ENCODE data around the gene PPP1R13B.
A peak's percentile ranks its signal among the peaks of the same experiment; 100 is the strongest.

Gene PPP1R13B

GRCh38 chr14:103882503-103883262 lies 35.3 kb upstream of the PPP1R13B start:
- H3K4me3 Mint-ChIP-seq, result no peak overlapping the region
- peaks cover 6% of the 10 kb centered on the region for H3K27me3 Mint-ChIP-seq (ENCODE audit: low read depth, poor library complexity)
- H3K27ac Mint-ChIP-seq, result no peak overlapping the region
- H3K4me1 Mint-ChIP-seq, result peaks cover 61% of the 10 kb centered on the region
- DNase-seq, result no peak
- no peaks in the 10 kb centered on the region for H3K36me3 Mint-ChIP-seq (ENCODE audit: low read depth)
- TF ChIP-seq CTCF (IDR thresholded peaks at IDR 0.05), result no peak
- no peaks in the 10 kb centered on the region for H3K9me3 Mint-ChIP-seq

- Mint-ChIP-seq H3K4me3 (peak overlapping the region; percentile 34), H3K27ac (no peak overlapping the region), H3K27me3 (ENCODE audit: low read depth, poor library complexity) (peaks cover 6% of the 10 kb centered on the region), H3K4me1 (peaks cover 63% of the 10 kb centered on the region), H3K9me3 (no peaks in the 10 kb centered on the region), H3K36me3 (ENCODE audit: low read depth) (no peaks in the 10 kb centered on the region)
- no peak for DNase-seq
- TF ChIP-seq CTCF (IDR thresholded peaks at IDR 0.05), result no peak
Observed at GRCh38 chr14:103881268-103882201, 34.2 kb upstream of the PPP1R13B start.

- Mint-ChIP-seq H3K9me3 (no peaks in the 10 kb centered on the region), H3K4me3 (peak overlapping the region; percentile 34), H3K36me3 (ENCODE audit: low read depth) (no peaks in the 10 kb centered on the region), H3K27me3 (ENCODE audit: low read depth, poor library complexity) (no peaks in the 10 kb centered on the region), H3K4me1 (peaks cover 55% of the 10 kb centered on the region), H3K27ac (no peak overlapping the region)
- TF ChIP-seq CTCF (IDR thresholded peaks at IDR 0.05), result no peak
- no peak for DNase-seq
Observed at GRCh38 chr14:103880348-103881267, 33.2 kb upstream of the PPP1R13B start.

GRCh38 chr14:103879570-103880347 lies 32.4 kb upstream of the PPP1R13B start:
- no peaks in the 10 kb centered on the region for H3K27me3 Mint-ChIP-seq (ENCODE audit: low read depth, poor library complexity)
- H3K9me3 Mint-ChIP-seq, result no peaks in the 10 kb centered on the region
- peak overlapping the region; percentile 20 for H3K4me3 Mint-ChIP-seq
- no peak overlapping the region for H3K27ac Mint-ChIP-seq
- peaks cover 57% of the 10 kb centered on the region for H3K4me1 Mint-ChIP-seq
- TF ChIP-seq CTCF (IDR thresholded peaks at IDR 0.05), result no peak
- peak; percentile 46 for DNase-seq
- no peaks in the 10 kb centered on the region for H3K36me3 Mint-ChIP-seq (ENCODE audit: low read depth)

GRCh38 chr14:103879118-103879569 lies 31.8 kb upstream of the PPP1R13B start:
- no peak overlapping the region for H3K4me3 Mint-ChIP-seq
- H3K4me1 Mint-ChIP-seq, result peaks cover 59% of the 10 kb centered on the region
- no peaks in the 10 kb centered on the region for H3K27me3 Mint-ChIP-seq (ENCODE audit: low read depth, poor library complexity)
- no peaks in the 10 kb centered on the region for H3K9me3 Mint-ChIP-seq
- no peak overlapping the region for H3K27ac Mint-ChIP-seq
- DNase-seq, result no peak
- H3K36me3 Mint-ChIP-seq (ENCODE audit: low read depth), result no peaks in the 10 kb centered on the region
- no peak for TF ChIP-seq CTCF (IDR thresholded peaks at IDR 0.05)
